GM18951 (cell line): ENCODE results near the gene AMBP.

Experiments
- POLR2A ChIP-seq: IDR thresholded peaks from 4 replicates; pipeline ENCODE4 v1.6.1; 2011; ENCODE audit warnings: mild to moderate bottlenecking; ENCODE audit not compliant: insufficient read length, insufficient read depth; ENCODE audit errors: extremely low read depth
- in situ Hi-C: fragments of 300-500 bp; cut with MboI; formaldehyde crosslinking; loops from one replicate; pipeline ENCODE4 v1.12.0; 2022; ENCODE audit warnings: low sequenced_read_pairs, mixed read lengths, inconsistent platforms; ENCODE audit not compliant: unreplicated experiment

Gene AMBP

DNA sequence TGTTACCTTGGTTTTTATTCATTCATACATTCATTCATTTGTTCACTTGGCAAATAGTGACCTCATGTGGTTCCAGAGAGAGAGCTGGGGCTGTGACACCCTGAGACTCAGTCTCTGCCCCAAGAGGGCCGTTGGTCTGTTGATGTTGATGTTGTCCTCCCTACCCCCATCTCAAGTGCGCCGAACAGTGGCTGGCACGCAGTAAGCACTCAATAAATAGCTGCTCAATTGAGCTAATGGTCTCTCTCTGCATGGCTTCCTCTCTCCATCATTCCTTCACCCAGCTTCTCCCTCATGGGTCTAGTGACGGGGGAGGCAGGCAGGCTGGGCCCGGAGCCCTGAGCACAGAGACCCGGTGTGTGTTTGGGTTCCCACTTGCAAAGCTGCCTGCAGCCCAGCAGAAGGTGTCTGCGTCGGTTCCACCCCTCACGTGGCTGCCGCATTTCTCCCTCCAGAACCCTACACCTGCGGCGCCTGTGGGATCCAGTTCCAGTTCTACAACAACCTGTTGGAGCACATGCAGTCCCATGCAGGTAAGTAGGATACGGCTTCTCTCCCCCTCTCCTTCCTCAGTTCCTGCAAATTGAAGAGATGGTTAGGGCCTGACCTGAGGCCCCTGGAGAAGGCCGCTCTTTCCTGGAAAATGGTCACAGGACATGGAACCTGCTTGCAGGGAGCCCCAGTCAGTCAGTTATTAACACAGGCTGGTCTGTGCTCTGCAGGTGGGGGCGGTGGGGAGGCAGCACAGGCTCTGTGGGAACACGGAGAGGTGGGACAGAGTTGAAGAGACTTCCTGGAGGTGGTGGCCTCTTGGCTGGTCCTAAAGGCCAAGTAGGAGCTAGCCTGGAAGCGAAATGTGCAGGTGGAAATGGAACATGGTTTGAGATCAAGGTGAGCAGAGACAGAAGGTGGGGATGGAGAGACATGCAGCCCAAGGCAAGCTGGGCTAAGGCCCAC lies 42.0 kb downstream of the AMBP start:
- in situ Hi-C loops, result no loop called here
- TF ChIP-seq POLR2A, result no peak

GRCh38 chr9:114035221-114035844 lies 42.8 kb downstream of the AMBP start:
- in situ Hi-C loops, result no loop called here

DNA sequence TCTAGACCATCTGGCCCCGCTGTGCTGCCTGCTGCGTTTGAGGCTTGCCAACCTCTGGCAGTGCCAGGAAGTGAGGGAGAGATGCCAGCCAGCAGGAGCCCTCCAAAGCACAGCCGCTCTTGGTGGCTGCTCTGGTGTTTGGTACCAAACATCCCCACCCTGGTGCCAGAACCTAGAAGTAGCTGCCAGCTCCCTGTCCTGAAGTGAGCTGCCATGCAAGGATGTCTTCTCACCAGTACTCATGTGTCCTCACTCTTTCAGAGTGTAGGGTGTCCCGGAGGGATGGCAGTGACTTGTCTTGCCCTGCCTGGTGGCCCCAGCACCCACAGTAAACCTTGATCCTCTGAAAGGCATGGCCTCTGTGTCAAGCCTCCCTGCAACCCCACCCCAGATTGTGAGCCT lies 43.4 kb downstream of the AMBP start:
- no peak for TF ChIP-seq POLR2A
- in situ Hi-C loops, result no loop called here

More at GRCh38 chr9:114035221-114035844, 42.8 kb downstream of the AMBP start:
- no peak for TF ChIP-seq POLR2A

DNA sequence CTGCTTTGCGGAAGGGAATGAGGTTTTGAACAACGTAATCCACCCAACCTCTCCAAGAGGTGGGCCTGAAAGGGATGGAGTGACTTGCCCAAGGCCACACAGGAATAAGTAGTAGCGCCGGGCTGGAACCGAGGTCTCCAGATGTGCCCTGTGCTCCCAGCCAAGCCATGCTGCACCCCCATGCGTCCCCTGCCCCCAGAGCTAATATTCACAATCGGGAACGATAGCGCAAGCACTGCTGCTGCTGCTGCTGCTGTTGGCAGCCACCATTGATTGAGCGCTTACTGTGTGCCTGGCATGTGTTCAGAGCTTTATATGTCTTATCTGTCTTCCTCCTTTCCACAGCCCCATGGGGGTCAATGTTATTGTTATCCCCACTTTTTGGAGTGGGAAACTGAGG lies 43.9 kb downstream of the AMBP start:
- no peak for TF ChIP-seq POLR2A
- in situ Hi-C loops, result no loop called here

GRCh38 chr9:114033397-114034103 lies 44.5 kb downstream of the AMBP start:
- in situ Hi-C loops, result no loop called here
- TF ChIP-seq POLR2A, result no peak

DNA sequence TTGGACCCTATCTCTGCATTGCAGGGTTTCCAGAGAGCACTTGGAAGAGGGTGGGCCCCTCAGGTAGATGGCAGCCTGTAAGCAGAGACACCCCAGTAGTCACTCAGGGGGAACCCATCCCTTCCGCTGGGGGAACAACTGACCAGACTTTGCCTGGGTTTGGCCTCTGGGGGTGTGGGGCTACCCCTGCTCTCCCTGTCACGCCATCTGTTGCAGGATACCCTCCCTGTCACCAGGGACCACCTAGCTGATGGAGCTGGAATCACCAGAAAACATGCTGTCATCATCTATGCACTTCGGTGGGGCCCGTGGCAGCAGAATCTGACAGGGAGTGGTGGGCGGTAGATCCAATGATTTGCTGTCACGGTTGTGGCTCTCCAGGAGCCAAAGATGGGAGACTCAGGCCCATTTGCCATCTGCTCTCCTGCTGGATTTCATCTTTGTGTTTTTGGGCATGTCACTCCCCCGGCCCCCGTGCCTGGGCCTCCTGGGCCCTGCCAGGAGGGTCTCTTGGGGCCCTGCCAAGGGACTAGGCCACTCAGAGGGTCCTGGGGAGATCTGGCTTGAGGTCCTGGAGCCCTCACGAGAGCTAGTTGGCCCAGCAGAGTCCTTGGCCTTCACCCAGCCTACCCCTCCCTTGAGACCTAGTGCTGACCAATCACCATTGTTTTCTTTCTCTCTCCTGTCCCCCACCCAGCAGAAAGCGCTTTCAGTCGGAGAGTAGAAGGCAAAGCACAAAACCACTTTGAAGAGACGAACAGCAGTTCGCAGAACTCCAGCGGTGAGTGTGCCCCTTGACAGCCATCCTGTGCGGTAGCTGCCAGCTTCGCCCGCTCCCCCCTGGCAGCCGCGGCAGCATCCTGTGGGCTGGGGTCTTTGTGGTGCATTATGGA lies 45.9 kb downstream of the AMBP start:
- in situ Hi-C loops, result no loop called here
- no peak for TF ChIP-seq POLR2A

DNA sequence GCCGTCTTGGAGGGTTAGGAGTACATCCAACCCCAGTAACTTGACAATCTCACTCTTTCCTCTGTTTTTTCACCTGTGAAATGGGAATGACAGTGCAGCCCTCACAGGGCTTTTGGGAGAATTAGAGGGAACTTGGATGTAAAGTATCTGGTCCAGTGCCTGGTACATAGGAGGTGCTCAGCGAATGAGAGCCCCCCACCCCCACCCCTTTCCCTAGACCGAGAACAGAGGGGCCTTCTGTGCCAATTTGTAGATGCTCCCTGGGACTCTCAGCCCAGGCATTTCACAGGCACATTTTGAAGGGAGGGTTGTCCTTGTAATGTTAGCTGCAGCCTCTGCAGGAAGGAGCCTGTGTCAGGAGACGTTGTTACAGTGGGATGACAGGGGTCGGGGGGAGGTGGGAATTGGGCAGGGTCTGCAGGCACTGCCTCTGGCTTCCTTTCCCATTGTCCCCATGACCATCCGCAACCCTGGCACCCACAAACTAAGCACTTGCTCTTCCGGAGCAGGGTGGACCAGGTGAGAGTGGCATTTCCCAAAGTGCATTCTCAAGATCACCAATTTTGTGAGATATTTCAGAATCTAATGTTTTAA lies 47.0 kb downstream of the AMBP start:
- in situ Hi-C loops, result no loop called here

DNA sequence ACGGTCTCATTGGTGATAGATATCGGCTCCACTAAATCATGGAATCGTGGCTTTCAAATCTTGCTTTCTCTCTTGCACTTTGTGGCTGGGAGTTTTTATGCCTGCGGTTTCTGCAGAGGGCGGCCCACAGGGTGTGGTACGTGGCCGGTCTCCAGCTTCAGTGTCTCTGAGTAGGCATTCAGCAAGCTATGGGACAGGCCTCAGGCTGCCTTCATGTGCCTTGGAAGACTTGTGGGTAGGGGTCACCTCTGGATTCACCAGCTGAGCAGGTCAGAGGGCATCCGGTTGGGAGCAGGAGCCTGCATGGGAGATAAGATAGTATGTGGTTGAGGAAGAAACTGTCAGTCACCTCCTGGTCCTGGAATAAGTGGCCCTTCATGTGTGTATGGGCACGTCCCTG lies 47.7 kb downstream of the AMBP start:
- TF ChIP-seq POLR2A, result no peak
- in situ Hi-C loops, result no loop called here

More for the DNA sequence above, 47.0 kb downstream of the AMBP start:
- TF ChIP-seq POLR2A, result no peak

GRCh38 chr9:114029311-114030170 lies 48.6 kb downstream of the AMBP start:
- in situ Hi-C loops, result no loop called here
- no peak for TF ChIP-seq POLR2A

DNA sequence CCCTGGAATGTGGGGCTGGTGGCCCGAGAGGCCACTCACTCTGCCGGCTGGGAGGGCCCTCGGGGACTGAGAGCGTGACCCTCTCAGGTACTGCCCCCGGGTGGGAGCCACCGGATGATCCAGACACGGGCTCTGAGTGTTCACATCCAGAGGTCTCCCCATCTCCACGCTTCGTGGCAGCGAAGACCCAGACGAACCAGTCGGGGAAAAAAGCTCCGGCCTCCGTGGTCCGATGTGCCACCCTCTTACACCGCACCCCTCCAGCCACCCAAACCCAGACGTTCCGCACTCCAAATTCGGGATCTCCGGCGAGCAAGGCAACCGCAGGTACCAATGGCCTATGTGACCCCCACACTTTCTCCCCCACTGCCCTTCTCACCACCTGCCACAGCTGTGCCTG lies 49.5 kb downstream of the AMBP start:
- TF ChIP-seq POLR2A, result no peak
- in situ Hi-C loops, result no loop called here

GRCh38 chr9:114027863-114028465 lies 50.1 kb downstream of the AMBP start:
- in situ Hi-C loops, result no loop called here
- no peak for TF ChIP-seq POLR2A

DNA sequence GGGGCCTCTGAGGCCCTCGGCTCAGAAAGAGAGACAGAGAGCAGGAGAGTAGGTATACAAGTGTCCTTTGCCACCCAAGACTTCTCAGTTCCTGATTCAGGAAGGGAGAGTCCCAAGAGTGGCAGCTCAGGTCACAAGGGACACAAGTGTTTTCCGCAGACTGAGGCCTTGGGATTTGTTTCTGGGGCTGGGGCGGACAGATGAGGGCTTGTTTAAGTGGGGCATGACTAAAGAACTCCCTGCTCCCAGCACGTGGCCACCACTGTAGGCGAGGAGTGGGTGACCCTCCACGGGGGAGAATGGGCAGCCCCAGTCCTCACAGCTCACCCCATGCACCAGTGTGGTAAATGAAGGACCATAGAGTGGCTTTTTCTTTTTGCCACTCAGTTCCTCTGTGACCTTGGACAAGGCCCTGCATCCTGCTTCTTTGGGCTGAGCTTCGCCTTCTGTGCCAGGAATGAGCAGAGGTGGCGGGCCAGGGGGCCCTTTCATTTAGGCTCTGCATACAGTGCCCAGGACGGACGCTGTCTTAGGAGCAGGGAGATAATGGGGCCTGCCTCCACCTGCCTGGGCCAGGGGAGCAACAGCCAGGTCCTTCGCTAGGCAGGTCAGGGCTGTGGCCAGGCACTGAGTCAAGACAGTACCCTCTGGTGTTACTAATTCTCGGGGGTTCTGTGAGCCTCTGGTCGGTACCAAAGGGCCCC lies 50.8 kb downstream of the AMBP start:
- in situ Hi-C loops, result no loop called here
- TF ChIP-seq POLR2A, result no peak
